Pancreas (tissue), 10 donors: ENCODE measurements around the gene RALGAPB. TPM values are rescaled to one million over a fixed set of nuclear protein-coding genes. Genes with fewer than 3 reads are reported as not detected.

Experiments
- ATAC-seq, 4 donors: fragments of 200-7000 bp; cut with Tn5 transposase; one replicate each; pipeline versions ENCODE4 v1.8.0 to v1.9.1; 2020; ENCODE audit warnings: mild to moderate bottlenecking in 4 of 4, moderate library complexity in 4 of 4
- DNase-seq, 6 donors: peaks; one replicate each; pipeline ENCODE4 v3.0.0-alpha.2; 2020
- FAIRE-seq: peaks from 2 replicates; lab custom pipeline; 2012; peaks lifted over from hg19 to GRCh38; lab: Jason Lieb, UNC
- H3K27ac ChIP-seq, 4 donors: fragments of 200-600 bp; sonication (generic); 1 replicate in 3 of 4; 2 replicates in 1 of 4; pipeline versions ENCODE4 v1.5.0 to v1.8.0; 2020
- H3K27me3 ChIP-seq, 4 donors: fragments of 200-600 bp; one replicate each; pipeline ENCODE4 v1.8.0; 2021
- H3K36me3 ChIP-seq, 3 donors: fragments of 200-600 bp; sonication (generic) in 1 of 3; one replicate each; pipeline versions ENCODE4 v1.5.0 to v1.8.0; 2020 to 2021
- H3K4me1 ChIP-seq, 3 donors: fragments of 200-600 bp; one replicate each; pipeline ENCODE4 v1.8.0; 2021
- H3K4me3 ChIP-seq, 4 donors: fragments of 200-600 bp; sonication (generic) in 2 of 4; one replicate each; pipeline versions ENCODE4 v1.5.0 to v1.8.0; 2020 to 2021
- H3K9me3 ChIP-seq, 4 donors: fragments of 200-600 bp; one replicate each; pipeline ENCODE4 v1.8.0; 2021
- CTCF ChIP-seq, 4 donors: fragments of 200-600 bp; sonication (generic) in 3 of 4; IDR thresholded peaks; one replicate each; pipeline versions ENCODE4 v1.5.0 to v1.8.0; 2021; ENCODE audit warnings: antibody characterized with exemption in 4 of 4
- WGBS, 2 donors: extraction: QIAGEN DNeasy Blood & Tissue Kit; methylation state at CpG; one replicate each; pipeline ENCODE4 v1.1.7; 2013; 5-methylcytosine and 5-hydroxymethylcytosine counted together
- intact Hi-C, 3 donors: fragments of 100-400 bp; cut with DNase I; formaldehyde crosslinking; loops; one replicate each; pipeline versions ENCODE4 v1.11.1 to v1.14.2; 2022
- polyA plus RNA-seq, 2 donors: library from polyadenylated mRNA; stranded (reverse); fragments of 200-250 nt; gene quantifications; one replicate each; pipeline ENCODE4 v1.2.3, GENCODE V29; 2013
- total RNA-seq, 6 donors: library from RNA; stranded (reverse); fragmentation: NEBNext Ultra II Directional in 4 of 6; extraction: Animal tissue kit (Norgen Biotek cat#: 25700) in 4 of 6; gene quantifications; one replicate each; pipeline versions ENCODE4 v1.2.1 to v1.2.4, GENCODE V29; 2021 to 2023
- donor health status: healthy with polysubstance abuse.
- donor health status: DM: no; HTN: no; CAD: no; lungs with moderate emphysema.
- donor health status: DM: no; HTN: no; CAD: no.
- donor health status: control.
- donor health status: control.
- donor health status: Bipolar disorder and iron deficiency.
- donor health status: DM: yes; HTN: yes; CAD: no.
- donor health status: DM: no; HTN: no; CAD: no.
- donor health status: DM: no; HTN: no; CAD: no.
- donor health status: DM: yes; HTN: yes; CAD: no.

RALGAPB gene
- total and polyA plus RNA-seq, 8 donors, result 6.5 to 19.0 (median 11.3) TPM

GRCh38 chr20:38617011-38617829, 144.6 kb downstream of the RALGAPB start:
- H3K36me3 ChIP-seq, result no peaks in the 10 kb centered on the region
- H3K4me3 ChIP-seq, result no peak overlapping the region
- DNase-seq (no peak), ATAC-seq (no peak), FAIRE-seq (no peak)
- no peak for TF ChIP-seq CTCF (IDR thresholded peaks at IDR 0.05)
- H3K27ac ChIP-seq, result no peak overlapping the region
- WGBS, 2 donors, result 51 to 58% methylated on average over 16 of the region's 16 CpGs
- H3K4me1 ChIP-seq, result no peaks in the 10 kb centered on the region
- H3K27me3 ChIP-seq, result no peaks in the 10 kb centered on the region
- no peaks in the 10 kb centered on the region for H3K9me3 ChIP-seq
- intact Hi-C loops, result no loop called here

- no peaks in the 10 kb centered on the region for H3K27me3 ChIP-seq
- DNase-seq (no peak), ATAC-seq (no peak), FAIRE-seq (no peak)
- no peak overlapping the region for H3K27ac ChIP-seq
- H3K4me3 ChIP-seq, result no peak overlapping the region
- H3K9me3 ChIP-seq, result no peaks in the 10 kb centered on the region
- 71 to 84% methylated on average over 4 of the region's 4 CpGs for WGBS, 2 donors
- no peaks in the 10 kb centered on the region for H3K36me3 ChIP-seq
- intact Hi-C loops, result no loop called here
- TF ChIP-seq CTCF (IDR thresholded peaks at IDR 0.05), result no peak
- no peaks in the 10 kb centered on the region for H3K4me1 ChIP-seq
Measured at GRCh38 chr20:38617830-38618196, 145.2 kb downstream of the RALGAPB start.

GRCh38 chr20:38620441-38620840, 147.8 kb downstream of the RALGAPB start:
- Histone ChIP-seq H3K9me3 (no peaks in the 10 kb centered on the region), H3K27ac (no peak overlapping the region), H3K4me3 (no peak overlapping the region), H3K36me3 (no peaks in the 10 kb centered on the region), H3K27me3 (no peaks in the 10 kb centered on the region), H3K4me1 (no peaks in the 10 kb centered on the region)
- no peak for FAIRE-seq
- 47 to 61% methylated on average over 9 of the region's 9 CpGs for WGBS, 2 donors
- no peak for DNase-seq
- TF ChIP-seq CTCF (IDR thresholded peaks at IDR 0.05), result no peak
- no peak for ATAC-seq
- intact Hi-C loops, result no loop called here

GRCh38 chr20:38623061-38623460, 150.4 kb downstream of the RALGAPB start:
- ATAC-seq, result no peak
- no peak for DNase-seq
- H3K27me3 ChIP-seq, result no peaks in the 10 kb centered on the region
- 51 to 67% methylated on average over 4 of the region's 4 CpGs for WGBS, 2 donors
- no peak for FAIRE-seq
- no peaks in the 10 kb centered on the region for H3K9me3 ChIP-seq
- TF ChIP-seq CTCF (IDR thresholded peaks at IDR 0.05), result no peak
- H3K4me1 ChIP-seq, result no peaks in the 10 kb centered on the region
- H3K27ac ChIP-seq, result no peak overlapping the region
- no peak overlapping the region for H3K4me3 ChIP-seq
- intact Hi-C loops, result no loop called here
- no peaks in the 10 kb centered on the region for H3K36me3 ChIP-seq

- H3K36me3 ChIP-seq, result no peaks in the 10 kb centered on the region
- ATAC-seq (no peak), DNase-seq (no peak), FAIRE-seq (no peak)
- H3K4me3 ChIP-seq, result no peak overlapping the region
- H3K27ac ChIP-seq, result no peak overlapping the region
- TF ChIP-seq CTCF (IDR thresholded peaks at IDR 0.05), result no peak
- H3K27me3 ChIP-seq, result no peaks in the 10 kb centered on the region
- H3K4me1 ChIP-seq, result no peaks in the 10 kb centered on the region
- H3K9me3 ChIP-seq, result no peaks in the 10 kb centered on the region
- intact Hi-C loops, result no loop called here
- WGBS, 2 donors, result 79 to 81% methylated on average over 2 of the region's 2 CpGs
Measured at GRCh38 chr20:38624084-38624483, 151.4 kb downstream of the RALGAPB start.
